HG03469 (cell line): ENCODE data around the gene ADGRE2.
A peak's percentile ranks its signal among the peaks of the same experiment; 100 is the strongest.

ENCODE experiments used
- ATAC-seq: cut with Tn5 transposase; IDR thresholded peaks from one replicate; pipeline ENCODE4 v1.9.1; 2021; ENCODE audit warnings: mild to moderate bottlenecking, moderate library complexity, moderate number of reproducible peaks; ENCODE audit not compliant: unreplicated experiment

The ADGRE2 gene

GRCh38 chr19:14748601-14749000, 29.8 kb downstream of the ADGRE2 start:
- ATAC-seq: no peak

DNA sequence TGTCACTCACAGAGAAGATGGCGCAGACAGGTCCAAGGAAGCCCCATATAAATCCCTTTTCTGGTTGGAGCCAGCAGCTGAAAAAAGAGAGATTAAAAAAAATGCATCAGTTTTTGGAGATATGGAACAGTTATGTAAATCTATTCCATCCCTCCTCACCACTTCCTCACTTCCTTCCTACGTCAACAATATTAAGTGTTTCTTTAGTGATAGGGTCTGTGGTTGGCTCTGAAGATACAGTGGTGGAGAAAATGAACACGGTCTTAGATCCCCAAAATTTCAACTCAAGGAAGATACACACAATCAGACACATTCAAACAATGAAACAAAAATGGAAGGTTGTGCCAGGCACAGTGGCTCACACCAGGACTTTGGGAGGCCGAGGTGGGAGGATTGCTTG, 31.5 kb downstream of the ADGRE2 start:
- no peak for ATAC-seq

- ATAC-seq: no peak
Observed at GRCh38 chr19:14735915-14736314, 42.4 kb downstream of the ADGRE2 start.

DNA sequence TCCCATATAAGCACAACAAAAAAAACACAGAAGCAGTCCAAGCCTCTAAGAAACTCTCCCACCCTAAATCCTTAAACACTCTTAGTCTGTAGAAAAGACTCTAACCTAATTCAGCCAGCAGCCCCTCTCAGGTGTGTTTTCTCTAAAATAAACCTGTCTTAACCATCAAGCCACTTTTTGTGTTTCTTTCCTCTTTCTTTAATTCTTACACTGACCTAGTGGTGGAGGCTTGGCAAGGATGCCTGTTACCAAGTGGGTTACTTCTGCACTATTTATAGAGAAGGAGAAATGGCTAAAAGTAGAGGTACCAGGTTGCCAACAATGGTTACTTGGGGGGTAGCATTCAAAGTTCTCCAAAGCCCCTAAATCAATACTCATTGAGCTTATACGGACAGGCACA, 44.8 kb downstream of the ADGRE2 start:
- ATAC-seq: no peak

GRCh38 chr19:14732510-14732909, 45.9 kb downstream of the ADGRE2 start:
- ATAC-seq: no peak

DNA sequence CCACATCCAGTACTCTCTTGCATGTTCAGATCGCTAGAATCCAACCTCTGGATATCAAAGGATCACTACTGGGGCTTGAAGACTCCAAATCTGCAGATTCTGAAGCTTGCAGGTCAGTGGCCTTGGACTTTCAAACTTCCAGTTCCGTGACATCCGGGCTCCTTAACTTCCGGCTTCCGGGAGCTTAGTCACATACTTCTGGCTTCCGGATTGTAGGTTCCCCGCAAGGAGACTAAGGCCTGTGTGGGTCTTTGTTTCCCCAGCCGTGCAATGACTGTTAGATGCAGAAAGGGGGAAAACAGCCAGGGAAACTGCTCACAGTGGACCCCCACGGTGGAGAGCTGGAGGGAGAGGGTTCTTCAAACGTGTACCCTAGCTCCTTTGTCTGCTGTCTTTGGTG, 47.2 kb downstream of the ADGRE2 start:
- no peak for ATAC-seq

DNA sequence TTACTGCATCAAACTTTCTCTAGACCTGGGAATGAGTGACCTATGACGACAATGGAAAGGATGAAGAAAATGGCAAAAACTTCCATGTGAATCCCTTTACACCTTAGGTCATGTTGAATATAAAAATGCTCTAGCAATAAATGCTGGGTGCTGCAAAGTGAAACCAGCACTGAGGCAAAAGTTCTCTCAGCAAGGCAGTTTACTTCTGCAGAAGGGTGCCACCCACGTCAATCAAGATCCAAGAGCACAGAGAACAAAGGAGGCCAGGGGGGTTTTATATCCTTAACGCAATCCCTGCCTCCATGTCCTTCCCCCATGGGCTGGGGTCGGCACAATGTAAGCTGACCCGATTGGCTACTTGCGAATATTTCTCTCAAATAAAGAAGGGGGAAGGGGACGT, 49.8 kb downstream of the ADGRE2 start:
- no peak for ATAC-seq

DNA sequence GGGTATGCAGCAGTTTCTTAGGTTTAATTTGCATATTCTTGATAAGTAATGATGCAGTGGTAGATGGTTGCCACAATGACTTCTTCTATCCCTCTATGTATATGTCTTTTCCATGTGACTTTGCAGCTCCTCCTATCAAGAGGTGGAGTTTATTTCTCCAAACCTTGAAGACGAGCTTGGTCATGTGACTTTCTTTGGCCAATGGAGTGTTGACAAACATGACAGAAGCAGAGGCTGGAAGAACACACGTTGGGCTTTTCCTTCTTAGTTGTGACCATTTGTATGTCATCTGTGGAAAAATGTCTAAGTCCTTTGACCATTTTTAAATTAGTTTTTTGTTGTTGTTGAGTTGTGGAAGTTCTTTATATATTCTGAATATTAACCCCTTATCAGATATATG, 56.2 kb downstream of the ADGRE2 start:
- ATAC-seq: no peak

DNA sequence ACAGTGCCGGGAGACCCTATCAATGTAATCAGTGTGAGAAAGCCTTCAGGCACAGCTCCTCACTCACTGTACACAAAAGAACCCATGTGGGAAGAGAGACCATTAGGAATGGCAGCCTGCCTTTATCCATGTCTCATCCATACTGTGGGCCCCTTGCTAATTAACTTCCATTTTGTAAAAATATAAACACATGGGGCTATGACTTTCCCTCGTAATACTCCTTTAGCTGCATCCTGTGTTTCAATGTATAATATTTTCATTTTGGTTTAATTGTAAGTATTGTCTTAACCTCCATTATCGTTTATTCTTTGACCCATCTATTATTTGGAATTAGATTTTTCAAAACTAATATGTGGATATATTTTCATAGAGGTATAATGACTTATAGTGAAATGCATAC, 59.2 kb downstream of the ADGRE2 start:
- ATAC-seq: no peak

DNA sequence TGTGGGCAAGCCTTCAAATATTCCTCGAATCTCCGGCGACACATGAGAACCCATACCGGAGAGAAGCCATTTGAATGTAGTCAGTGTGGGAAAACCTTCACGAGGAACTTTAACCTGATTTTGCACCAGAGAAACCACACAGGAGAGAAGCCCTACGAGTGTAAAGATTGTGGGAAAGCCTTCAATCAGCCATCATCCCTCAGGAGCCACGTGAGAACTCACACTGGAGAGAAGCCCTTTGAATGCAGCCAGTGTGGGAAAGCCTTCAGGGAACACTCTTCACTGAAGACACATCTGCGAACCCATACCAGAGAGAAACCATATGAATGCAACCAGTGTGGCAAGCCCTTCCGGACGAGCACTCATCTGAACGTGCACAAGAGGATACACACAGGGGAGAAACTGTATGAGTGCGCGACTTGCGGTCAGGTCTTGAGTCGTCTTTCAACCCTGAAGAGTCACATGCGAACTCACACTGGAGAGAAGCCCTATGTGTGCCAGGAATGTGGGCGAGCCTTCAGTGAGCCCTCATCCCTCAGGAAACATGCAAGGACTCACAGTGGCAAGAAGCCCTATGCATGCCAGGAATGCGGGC, 59.7 kb downstream of the ADGRE2 start:
- no peak for ATAC-seq

DNA sequence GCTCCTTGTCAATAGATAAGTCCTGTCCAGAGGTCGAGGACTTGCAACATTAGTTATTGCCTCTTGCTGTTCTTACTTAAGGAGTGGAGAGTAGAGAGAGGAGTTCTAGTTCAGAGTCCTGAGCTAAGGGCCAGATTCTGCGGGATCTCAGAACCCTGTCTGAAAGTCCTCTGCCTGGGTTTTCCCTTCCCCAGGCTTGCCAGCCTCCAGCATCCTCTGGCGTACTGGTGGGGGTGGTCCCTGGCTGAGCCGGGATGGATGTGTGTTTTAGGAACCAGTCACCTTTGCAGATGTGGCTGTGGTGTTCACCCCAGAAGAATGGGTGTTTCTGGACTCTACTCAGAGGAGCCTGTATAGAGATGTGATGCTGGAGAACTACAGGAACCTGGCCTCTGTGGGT, 62.5 kb downstream of the ADGRE2 start:
- no peak for ATAC-seq

- ATAC-seq: no peak
Observed at GRCh38 chr19:14704450-14704849, 73.9 kb downstream of the ADGRE2 start.

DNA sequence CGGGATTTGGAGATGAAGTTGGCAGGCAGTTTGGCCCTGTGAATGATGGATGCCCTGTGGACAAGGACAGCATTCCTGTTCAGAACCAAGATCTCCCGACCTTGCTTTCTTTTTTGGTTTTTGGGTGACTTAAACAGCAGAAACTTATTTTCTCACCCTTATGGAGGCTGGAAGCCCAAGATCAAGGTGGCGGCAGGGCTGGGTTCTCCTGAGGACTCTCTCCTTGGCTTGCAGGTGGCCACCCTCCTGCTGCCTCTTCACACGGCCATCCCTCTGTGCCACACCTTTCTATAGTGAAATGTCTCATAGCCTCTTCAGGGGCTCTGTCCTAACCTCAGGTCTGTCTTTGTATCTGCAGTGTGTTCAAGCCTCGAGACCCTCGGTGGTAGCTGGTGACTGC, 74.5 kb downstream of the ADGRE2 start:
- no peak for ATAC-seq

- no peak for ATAC-seq
Observed at GRCh38 chr19:14700711-14701375, 77.5 kb downstream of the ADGRE2 start.

GRCh38 chr19:14699641-14700040, 78.7 kb downstream of the ADGRE2 start:
- no peak for ATAC-seq

DNA sequence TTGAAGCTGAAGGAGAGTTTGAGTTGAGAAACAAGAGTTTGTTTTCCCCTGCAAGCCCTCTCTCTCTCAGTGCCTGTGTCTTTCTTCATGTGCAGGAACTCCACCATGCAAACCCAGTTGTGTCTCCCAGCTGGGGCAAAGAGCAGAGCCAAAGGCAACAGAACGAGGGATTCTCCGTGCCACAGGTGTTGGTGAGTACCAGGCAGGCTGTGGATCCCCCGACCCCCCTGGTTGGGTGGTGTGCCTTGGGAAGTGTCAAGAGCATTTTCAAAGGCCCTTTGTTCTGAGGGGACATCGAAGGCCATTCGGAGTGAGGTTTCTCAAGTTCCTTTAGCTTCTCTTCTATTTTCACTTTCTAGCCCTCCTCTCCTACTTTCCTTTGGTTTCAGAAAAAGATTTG, 82.9 kb downstream of the ADGRE2 start:
- no peak for ATAC-seq

GRCh38 chr19:14694641-14695266, 83.6 kb downstream of the ADGRE2 start:
- ATAC-seq: no peak

GRCh38 chr19:14689598-14690503, 88.5 kb downstream of the ADGRE2 start, which contains the start of gene ZNF333:
TSS of gene ZNF333 (plus strand) at chr19:14690048. CDS start at chr19:14693492, 3,444 bp downstream.
- peak; percentile 85 for ATAC-seq

- ATAC-seq: no peak
Observed at GRCh38 chr19:14686411-14686810, 91.9 kb downstream of the ADGRE2 start.

DNA sequence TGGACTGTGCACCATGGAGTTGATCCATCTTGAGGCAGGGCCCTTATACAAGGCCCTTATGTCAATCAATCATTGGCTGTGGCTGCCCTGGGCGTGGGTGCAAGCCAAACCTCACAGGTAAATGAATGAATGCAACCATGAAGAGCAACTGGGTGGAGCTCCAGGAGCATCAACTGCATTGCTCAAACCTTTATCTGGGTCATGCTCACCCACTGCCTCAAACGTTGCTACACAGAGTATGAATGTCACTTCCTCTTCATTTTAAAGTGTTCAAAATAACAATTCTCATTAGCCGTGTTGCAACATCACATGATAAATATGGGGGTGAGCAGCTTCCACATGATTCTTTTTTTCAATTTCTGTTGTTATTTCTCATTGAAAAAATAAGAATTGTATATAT, 94.9 kb downstream of the ADGRE2 start:
- ATAC-seq: no peak
